Subcutaneous adipose tissue (tissue), 4 donors: ENCODE results near the gene SLC12A4. TPM values are rescaled to one million over a fixed set of nuclear protein-coding genes. Genes with fewer than 3 reads are reported as not detected.

Source experiments
- CTCF ChIP-seq: fragments of 450-650 bp; IDR thresholded peaks from one replicate; pipeline ENCODE4 v1.5.1; 2016; ENCODE audit warnings: low read depth, mild to moderate bottlenecking, control low read depth, antibody characterized with exemption, moderate library complexity
- total RNA-seq, 4 donors: library from RNA; depleted of rRNA; stranded (reverse); fragments of >200 nt; gene quantifications; one replicate each; pipeline ENCODE4 v1.1.0, GENCODE V29; 2016

The SLC12A4 gene
- total RNA-seq, 4 donors from 2014 or later = 36.2 to 77.2 (median 36.9) TPM

GRCh38 chr16:67934306-67935100, 33.9 kb downstream of the SLC12A4 start:
- no peak for TF ChIP-seq CTCF

GRCh38 chr16:67933805-67934204, 34.6 kb downstream of the SLC12A4 start:
- TF ChIP-seq CTCF = no peak

GRCh38 chr16:67932462-67932840, 36.0 kb downstream of the SLC12A4 start:
- TF ChIP-seq CTCF = no peak

- TF ChIP-seq CTCF = no peak
These were observed 36.5 kb downstream of the SLC12A4 start, which contains the start of gene CTRL for GRCh38 chr16:67931712-67932461. Gene CTRL (minus strand): TSS chr16:67931862. CDS start chr16:67931852, 10 bp downstream.

GRCh38 chr16:67930678-67931211, 37.7 kb downstream of the SLC12A4 start:
- no peak for TF ChIP-seq CTCF

GRCh38 chr16:67930191-67930590, 38.2 kb downstream of the SLC12A4 start:
- TF ChIP-seq CTCF = no peak
